Occipital lobe (tissue), 2 donors: ENCODE data around the gene VEPH1. TPM values are rescaled to one million over a fixed set of nuclear protein-coding genes. Genes with fewer than 3 reads are reported as not detected.

Experiments
- DNase-seq: peaks from one replicate; lab custom pipeline; 2025; lab: John Stamatoyannopoulos, UW
- total RNA-seq: library from RNA; depleted of rRNA; stranded (reverse); fragments of >200 nt; gene quantifications from one replicate; pipeline ENCODE4 v1.2.3, GENCODE V29; 2014

Gene VEPH1
- total RNA-seq, 1 donor from 2014 or later: 9.2 TPM

DNA sequence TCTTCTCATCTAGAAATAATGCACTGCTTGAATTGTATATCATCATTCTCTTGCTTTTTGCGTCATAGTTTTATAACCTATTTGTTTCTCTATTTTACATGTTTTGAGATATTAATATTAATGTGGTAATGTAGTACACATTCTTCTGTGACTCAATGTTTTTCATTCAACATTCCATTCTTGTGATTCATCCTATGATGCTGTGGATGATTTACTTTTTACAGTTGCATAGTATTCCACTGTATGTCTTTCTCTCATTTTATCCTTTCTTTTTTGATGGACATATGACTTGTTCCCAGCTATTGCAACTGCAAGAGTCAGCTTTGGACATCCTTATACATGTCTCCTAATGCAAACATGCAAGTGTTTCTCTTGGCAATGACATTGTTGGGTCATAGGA, 20.6 kb upstream of the VEPH1 start:
- DNase-seq: no peak

DNA sequence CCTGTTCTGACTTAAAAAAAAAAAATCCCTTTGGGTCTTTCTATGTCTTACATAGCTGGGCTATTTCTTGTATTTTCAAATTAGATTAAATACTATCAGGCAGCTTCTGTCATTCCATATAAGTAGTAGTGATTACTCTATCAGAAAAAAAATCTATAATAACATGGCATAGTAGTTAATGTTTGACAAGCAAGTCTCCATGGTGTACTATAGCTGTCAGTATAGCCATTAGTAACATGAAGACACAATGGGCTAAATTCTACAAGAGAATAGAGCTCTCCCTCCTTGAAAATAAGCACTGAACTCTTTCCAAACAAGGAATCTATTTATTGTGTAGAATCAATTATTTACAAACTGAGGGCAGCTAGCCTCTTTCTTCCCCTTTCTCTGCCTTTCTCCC, 19.4 kb upstream of the VEPH1 start:
- DNase-seq: no peak

DNA sequence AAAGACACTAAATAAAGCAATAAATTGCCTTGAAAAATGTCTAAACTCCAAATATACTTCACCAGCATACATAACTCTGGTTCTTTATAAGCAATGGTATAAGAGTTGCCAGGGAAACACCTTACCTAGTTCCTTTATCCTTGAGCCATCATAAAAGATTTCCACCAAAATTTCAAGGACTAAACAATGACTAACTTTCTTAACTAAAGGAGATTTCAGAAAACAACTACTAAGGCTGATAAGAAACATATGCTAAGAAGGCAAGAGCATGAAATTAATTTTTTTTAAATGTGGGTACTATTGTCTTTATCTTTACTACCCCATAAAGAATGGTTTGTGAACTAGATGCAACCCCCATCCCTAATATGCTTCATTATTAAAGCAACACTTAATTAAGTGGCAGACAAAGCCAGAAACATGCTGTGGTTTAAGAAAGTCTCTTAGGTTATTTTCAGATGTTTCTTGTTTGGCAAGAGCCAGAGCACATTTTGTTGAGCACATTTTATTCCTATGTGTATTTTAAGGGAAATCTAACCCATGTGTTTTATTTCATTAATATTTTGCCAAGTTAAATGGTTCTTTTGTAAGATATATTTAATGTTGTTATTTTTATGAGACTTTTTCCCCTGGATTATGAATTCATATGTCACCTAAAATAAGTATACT, 17.4 kb upstream of the VEPH1 start:
- no peak for DNase-seq

- DNase-seq: no peak
Observed at GRCh38 chr3:157518881-157519280, 15.7 kb upstream of the VEPH1 start.

GRCh38 chr3:157516928-157517327, 13.7 kb upstream of the VEPH1 start:
- DNase-seq: no peak

DNA sequence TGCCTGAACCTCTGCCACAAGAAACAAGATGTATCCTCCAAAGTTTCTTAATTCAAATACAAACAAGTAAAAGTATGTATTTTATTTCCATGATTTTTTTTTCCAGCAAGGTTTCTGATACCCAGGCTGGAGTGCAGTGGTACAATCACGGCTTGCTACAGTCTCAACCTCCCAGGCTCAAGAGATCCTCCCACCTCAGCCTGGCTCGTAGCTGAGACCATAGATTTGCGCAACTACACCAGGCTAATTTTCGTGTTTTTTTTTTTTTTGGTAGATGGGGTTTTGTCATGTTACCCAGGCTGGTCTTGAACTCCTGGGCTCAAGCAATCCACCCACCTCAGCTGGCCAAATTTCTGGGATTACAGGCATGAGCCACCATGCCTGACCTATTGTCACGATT, 12.2 kb upstream of the VEPH1 start:
- no peak for DNase-seq

DNA sequence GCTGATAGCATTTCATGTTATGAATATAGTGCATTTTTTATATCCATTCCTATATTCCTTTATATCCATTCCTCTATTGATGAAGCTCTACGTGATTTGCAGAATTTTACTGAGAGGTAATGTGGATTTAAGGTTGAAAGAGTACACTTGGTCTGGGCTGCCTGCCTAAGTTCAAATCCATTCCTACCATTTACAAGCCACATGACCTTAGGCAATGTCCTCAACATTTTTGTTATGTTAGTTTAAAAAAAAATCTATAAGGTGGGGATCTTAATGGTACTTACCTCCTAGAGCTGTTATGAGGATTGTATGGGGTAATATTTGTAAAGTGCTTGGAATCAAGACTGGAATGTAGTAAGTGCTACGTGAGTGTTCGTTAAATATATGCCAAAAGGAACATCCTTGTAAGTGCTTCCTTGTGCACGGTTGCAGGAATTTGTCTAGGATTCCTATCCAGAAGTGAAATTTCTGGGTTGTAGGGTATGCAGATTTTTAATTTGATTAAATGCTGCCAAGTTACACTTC, 11.2 kb upstream of the VEPH1 start:
- no peak for DNase-seq

- no peak for DNase-seq
Observed at GRCh38 chr3:157513585-157513984, 10.4 kb upstream of the VEPH1 start.

DNA sequence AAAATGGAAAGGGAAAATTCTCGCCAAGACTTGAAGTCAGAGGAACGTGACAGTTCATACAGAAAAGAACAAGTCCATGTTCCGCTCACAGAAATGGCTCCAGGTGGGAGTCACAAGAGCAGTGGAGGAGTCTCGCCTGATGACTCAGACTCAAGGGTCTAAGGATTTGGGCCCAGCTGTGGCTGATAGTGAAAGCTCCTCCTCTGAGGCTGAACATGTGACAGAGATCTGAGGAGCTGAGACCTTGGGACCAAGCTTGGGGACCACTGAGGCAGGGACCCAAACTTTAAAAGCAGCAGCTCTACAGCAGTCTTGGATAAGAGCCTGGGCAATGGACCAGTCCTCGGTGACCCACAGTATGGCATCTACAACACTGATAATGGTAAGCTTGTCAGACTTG, 9.3 kb upstream of the VEPH1 start:
- no peak for DNase-seq

GRCh38 chr3:157508461-157508860, 5.2 kb upstream of the VEPH1 start:
- no peak for DNase-seq

DNA sequence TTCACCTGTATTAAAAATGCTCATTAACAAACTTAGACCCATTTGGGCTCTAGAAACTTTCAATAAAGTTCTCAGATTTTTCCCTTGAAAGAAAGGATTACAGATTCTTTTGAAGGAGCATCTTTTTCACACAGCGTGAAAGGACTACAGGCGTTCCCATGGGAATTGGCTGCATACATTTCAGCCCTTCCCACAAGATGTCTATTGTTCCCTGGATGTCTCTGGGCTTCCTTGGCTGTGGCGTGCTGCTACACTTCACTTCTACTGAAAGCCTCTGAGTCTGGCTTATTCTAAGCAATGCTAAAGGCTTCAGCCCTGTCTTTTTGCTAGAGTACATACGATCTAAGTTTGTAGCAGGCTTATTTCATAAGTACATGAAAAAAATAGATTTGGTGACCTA, 1.4 kb downstream of the VEPH1 start:
- no peak for DNase-seq

DNA sequence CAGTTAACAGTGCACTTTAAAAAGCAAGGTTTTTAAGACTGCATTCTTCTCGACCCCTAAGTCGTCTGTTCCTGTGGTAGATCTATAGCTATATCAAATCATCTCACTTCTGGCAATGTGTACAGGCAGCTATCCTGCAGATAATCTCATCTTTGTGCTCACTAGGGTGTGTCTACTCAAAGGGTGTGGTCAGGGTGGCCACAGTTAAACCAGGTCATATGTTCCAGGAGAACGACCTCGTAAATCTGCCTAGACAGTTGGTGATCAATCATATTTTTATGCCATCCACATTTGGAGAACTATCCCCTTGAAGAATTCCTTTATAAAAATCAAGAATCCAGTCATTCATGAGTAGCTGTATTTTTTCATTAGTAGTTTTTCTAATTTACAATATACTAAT, 3.0 kb downstream of the VEPH1 start:
- DNase-seq: no peak

DNA sequence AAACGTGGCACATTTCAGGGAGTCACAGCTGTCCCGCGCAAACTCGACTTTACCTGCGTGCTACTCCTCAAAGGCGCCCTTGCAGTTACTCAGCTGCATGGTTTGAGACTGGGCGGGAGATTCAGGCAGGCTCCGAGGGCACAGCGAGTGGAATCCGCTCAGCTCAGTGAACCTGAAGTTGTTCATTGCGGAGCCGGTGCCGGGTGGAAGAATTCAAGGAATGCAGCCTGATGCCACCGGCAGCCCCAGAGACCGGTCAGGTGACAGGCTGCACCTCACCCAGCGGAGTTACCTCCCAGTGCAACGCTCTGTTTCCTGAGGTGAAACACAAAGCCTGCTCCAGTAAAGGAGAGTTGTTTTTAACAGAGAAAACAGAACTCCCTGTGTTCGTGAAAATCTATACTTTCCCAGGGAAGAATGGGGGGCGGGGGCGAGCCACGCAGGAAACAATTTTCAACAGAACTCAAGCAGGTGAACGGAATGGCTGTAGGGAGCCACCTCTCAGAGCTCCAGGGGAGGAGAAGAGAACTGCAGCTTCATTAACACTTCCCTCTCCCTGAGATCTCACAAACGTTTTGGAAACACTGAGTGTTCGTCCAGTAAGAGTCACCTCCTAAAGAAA, 3.8 kb downstream of the VEPH1 start:
- no peak for DNase-seq

- DNase-seq: no peak
Observed at GRCh38 chr3:157498371-157498770, 4.8 kb downstream of the VEPH1 start.

DNA sequence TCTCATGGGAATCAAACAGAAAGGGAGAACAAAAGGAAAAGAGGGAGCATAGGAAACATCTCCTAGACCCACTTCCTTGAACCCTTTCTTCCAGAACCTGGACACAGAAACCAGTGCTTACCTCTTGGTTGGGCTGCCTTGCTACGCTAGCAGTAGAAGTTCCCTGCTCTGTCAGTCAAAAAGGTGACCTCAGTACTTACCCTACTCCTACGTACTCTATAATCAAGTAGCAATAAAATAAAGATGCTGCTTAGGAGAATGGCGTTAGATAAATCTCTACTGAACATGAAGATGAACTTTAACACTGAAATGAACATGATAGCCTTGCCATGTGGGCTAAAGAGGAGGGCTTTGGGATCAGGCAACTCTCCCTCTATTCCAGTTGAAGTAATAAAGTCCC, 7.4 kb downstream of the VEPH1 start:
- DNase-seq: no peak

GRCh38 chr3:157494581-157495281, 8.5 kb downstream of the VEPH1 start:
- DNase-seq: no peak

DNA sequence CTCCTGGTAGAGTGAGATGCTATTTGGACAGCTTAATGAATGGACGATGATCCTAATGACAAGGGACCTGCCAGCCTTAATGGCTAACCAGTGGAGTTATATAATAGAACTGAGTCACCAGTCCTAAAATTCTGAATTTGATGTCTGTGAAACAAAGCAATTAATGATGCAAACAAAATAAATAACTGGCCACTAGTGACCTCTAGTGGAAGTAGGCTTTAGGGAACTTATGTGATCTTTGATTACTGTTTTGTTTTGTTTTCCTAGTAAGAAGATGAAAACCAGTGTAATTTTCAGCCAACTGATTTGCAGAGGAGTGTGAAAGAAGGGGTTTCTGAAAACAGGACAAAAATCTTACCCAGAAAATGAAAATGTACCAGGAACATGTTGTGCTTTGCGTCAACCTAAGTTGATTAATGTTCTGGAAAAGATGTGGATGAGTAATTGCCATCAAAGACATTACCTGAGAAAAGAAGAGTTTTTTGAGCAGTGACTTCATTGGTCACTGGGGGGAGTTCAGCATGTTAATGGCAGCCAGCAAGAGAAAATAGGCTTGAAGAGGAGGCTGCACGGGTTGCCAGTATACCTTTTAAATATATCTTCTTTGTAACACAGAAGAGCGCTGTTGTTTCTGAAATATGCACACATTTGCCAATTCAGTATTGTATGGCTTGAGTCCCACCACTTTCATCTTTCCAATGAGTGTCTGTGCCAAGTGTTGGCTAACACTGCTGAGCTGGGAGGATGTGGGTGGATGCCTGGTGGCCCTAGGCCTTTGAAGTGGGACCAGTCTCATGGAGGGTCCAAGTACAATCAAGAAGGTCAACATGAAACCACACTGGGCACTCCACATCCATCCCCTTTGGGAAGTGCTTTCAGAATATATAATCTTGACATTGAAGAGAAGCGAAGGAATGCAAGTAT, 9.3 kb downstream of the VEPH1 start:
- DNase-seq: no peak

DNA sequence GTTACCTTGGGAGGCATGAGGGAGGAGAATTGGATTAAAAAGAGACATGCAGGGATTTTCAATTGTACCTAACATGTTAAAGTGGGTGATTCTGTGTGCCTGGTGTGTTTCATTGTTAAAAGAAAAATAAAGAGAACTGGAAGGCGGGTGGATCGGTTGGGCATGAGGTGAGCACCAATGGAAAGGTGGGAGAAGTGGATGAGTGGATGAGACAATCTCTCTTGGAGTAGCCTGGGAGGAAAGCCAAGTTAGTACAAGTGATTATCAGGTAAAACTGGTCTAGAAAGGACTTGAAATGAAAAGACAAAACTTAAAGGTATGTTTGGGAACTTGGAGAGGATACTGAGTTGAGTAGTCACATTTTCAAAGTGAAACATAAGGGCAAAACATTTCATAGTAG, 12.1 kb downstream of the VEPH1 start:
- no peak for DNase-seq

DNA sequence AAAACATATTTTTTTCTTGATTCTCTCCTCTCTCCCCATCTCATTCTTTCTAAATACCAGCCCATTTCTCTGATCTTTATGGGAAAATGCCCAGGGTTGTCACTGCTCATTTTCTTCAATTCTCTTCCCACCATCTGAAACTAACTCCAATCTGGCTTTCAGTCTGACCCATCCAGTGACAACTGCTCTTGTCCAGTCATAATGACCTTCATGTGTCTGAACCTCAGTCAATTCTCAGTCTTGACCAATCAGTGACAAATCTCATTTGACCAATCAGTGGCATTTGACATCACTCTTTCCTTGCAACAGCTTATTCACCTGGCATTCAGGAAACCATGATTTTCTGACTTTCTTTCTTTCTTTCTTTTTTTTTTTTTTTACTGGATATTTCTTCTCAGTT, 15.1 kb downstream of the VEPH1 start:
- DNase-seq: no peak

DNA sequence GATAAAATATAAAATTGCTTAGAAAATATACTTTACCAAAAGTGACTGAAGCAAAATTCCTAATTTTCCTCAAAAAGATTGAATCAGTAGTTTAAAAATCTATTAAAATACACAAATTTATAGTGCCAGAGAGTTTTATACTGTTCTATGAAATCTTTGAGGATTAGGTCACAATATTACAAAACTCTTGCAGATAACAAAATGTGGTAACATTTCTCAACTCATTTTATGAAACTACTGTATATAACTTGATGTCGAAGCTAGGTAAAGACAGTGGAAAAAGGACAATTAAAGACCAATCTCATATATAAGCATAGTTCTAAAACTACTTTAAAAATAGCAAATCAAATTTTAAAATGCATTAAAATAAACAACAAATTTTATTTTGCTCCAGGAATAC, 15.9 kb downstream of the VEPH1 start:
- no peak for DNase-seq

DNA sequence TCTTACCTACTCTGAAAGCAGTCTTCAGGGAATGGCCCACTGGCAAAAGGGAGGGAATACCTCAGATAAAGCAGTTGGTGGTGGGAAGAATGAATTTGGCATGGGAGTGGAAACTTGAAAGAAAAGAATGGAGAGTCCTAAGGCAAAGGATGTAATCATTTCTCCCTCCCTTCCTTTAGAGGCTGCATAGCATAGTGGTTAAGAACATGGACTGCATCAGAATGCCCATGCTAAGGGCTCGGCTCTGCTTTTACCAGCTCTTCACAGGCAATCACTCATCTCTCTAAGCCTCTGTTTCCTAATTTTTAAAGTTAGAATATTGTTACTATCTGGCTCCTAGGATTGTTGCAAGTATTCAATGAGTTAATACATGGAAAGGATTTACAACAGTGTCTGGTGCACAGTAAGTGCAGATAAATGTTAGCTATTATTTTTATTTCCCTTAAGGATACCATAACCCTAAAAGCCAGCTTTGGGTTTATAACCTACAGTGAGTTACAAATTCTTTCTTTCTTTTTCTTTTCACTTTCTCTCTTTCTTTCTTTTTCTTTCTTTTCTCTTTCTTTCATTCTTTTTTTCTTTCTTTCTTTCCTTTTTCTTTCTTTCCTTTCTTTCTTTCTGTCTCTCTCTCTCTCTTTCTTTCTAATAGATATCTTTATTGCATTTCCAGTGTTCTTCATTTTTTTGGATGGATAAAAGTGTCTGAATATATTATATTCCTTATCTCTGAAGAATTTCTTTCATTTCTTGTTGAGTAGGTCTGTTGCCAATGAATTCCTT, 23.6 kb downstream of the VEPH1 start:
- DNase-seq: no peak
